Breast epithelium (tissue), 4 donors: Measurements from ENCODE around the gene NUP210. TPM values are rescaled to one million over a fixed set of nuclear protein-coding genes. Genes with fewer than 3 reads are reported as not detected.

Source experiments
- DNase-seq, 2 donors: peaks; one replicate each; pipeline ENCODE4 v3.0.0-alpha.2; 2019; ENCODE audit warnings: low spot score in 2 of 2
- H3K27ac ChIP-seq, 2 donors: fragments of 200-600 bp; sonication (generic) in 1 of 2; one replicate each; pipeline ENCODE4 v1.5.1; 2016 to 2019; ENCODE audit warnings: mild to moderate bottlenecking in 1 of 2
- H3K27me3 ChIP-seq, 2 donors: fragments of 200-600 bp; sonication (generic) in 1 of 2; one replicate each; pipeline versions ENCODE4 v1.5.1 to v1.6.0; 2017 to 2019; ENCODE audit warnings: control low read depth in 1 of 2, mild to moderate bottlenecking in 1 of 2
- H3K36me3 ChIP-seq: fragments of 200-600 bp; one replicate; pipeline ENCODE4 v1.5.1; 2019
- H3K4me1 ChIP-seq, 2 donors: fragments of 200-600 bp; sonication (generic); one replicate each; pipeline ENCODE4 v1.5.1; 2016 to 2019; ENCODE audit warnings: control low read depth in 1 of 2
- H3K4me3 ChIP-seq, 3 donors: fragments of 200-600 bp; sonication (generic); 1 replicate in 2 of 3; 2 replicates in 1 of 3; pipeline ENCODE4 v1.5.1; 2016 to 2019; ENCODE audit warnings: mild to moderate bottlenecking in 3 of 3, moderate library complexity in 2 of 3
- H3K9me3 ChIP-seq, 2 donors: fragments of 200-600 bp; sonication (generic) in 1 of 2; one replicate each; pipeline ENCODE4 v1.5.1; 2016 to 2019; ENCODE audit warnings: control low read depth in 1 of 2
- CTCF ChIP-seq, 3 donors: fragments of 450-650 bp; IDR thresholded peaks; one replicate each; pipeline ENCODE4 v1.5.1; 2016 to 2017; ENCODE audit warnings: antibody characterized with exemption in 3 of 3, mild to moderate bottlenecking in 3 of 3, moderate library complexity in 3 of 3
- POLR2A ChIP-seq: fragments of 450-650 bp; IDR thresholded peaks from one replicate; pipeline ENCODE4 v1.6.1; 2016; ENCODE audit warnings: antibody characterized with exemption, mild to moderate bottlenecking, moderate library complexity
- POLR2AphosphoS5 ChIP-seq, 3 donors: sonication (generic); formaldehyde crosslinking; IDR thresholded peaks; one replicate each; pipeline ENCODE4 v1.6.1; 2017; ENCODE audit warnings: antibody characterized with exemption in 3 of 3
- intact Hi-C: fragments of 100-400 bp; cut with DNase I; formaldehyde crosslinking; loops from one replicate; pipeline ENCODE4 v1.15.1; 2023; ENCODE audit warnings: low total_unique reads
- total RNA-seq, 3 donors: library from RNA; depleted of rRNA; stranded (reverse); fragments of >200 nt; gene quantifications; one replicate each; pipeline ENCODE4 v1.1.0, GENCODE V29; 2016

Gene NUP210
- total RNA-seq, 3 donors from 2014 or later, result 2.2 to 15.2 (median 14.7) TPM

GRCh38 chr3:13397316-13397715 is 22.8 kb downstream of the NUP210 start:
- intact Hi-C loops, result no loop called here
- Histone ChIP-seq H3K27me3 (no peaks in the 10 kb centered on the region), H3K4me3 (no peak overlapping the region), H3K36me3 (no peaks in the 10 kb centered on the region), H3K27ac (no peak overlapping the region), H3K4me1 (no peaks in the 10 kb centered on the region), H3K9me3 (no peaks in the 10 kb centered on the region)
- TF ChIP-seq POLR2A (no peak), POLR2AphosphoS5 (IDR thresholded peaks at IDR 0.05) (no peak), CTCF (IDR thresholded peaks at IDR 0.05) (no peak)
- no peak for DNase-seq

- TF ChIP-seq CTCF (IDR thresholded peaks at IDR 0.05), result no peak
- no peak for DNase-seq
- H3K4me1 ChIP-seq, result no peaks in the 10 kb centered on the region
- intact Hi-C loops, result no loop called here
- H3K27me3 ChIP-seq, result no peaks in the 10 kb centered on the region
- no peaks in the 10 kb centered on the region for H3K36me3 ChIP-seq
- no peak overlapping the region for H3K4me3 ChIP-seq
- no peak overlapping the region for H3K27ac ChIP-seq
- no peaks in the 10 kb centered on the region for H3K9me3 ChIP-seq
Observed at GRCh38 chr3:13394363-13394762, 25.8 kb downstream of the NUP210 start.

GRCh38 chr3:13393427-13394360 is 26.4 kb downstream of the NUP210 start:
- Histone ChIP-seq H3K27ac (no peak overlapping the region), H3K27me3 (no peaks in the 10 kb centered on the region), H3K36me3 (no peaks in the 10 kb centered on the region), H3K4me1 (no peaks in the 10 kb centered on the region), H3K9me3 (no peaks in the 10 kb centered on the region), H3K4me3 (no peak overlapping the region)
- TF ChIP-seq POLR2AphosphoS5 (IDR thresholded peaks at IDR 0.05) (no peak), POLR2A (no peak), CTCF (IDR thresholded peaks at IDR 0.05) (no peak)
- no peak for DNase-seq
- intact Hi-C loops, result no loop called here

- H3K4me3 ChIP-seq, result no peak overlapping the region
- intact Hi-C loops, result no loop called here
- TF ChIP-seq CTCF (IDR thresholded peaks at IDR 0.05), result no peak
- TF ChIP-seq POLR2A, result no peak
- TF ChIP-seq POLR2AphosphoS5 (IDR thresholded peaks at IDR 0.05), result no peak
- DNase-seq, result no peak
- no peaks in the 10 kb centered on the region for H3K27me3 ChIP-seq
- no peaks in the 10 kb centered on the region for H3K36me3 ChIP-seq
- no peaks in the 10 kb centered on the region for H3K9me3 ChIP-seq
- H3K4me1 ChIP-seq, result no peaks in the 10 kb centered on the region
- no peak overlapping the region for H3K27ac ChIP-seq
Observed at GRCh38 chr3:13391308-13391707, 28.8 kb downstream of the NUP210 start.

GRCh38 chr3:13389378-13389777 is 30.7 kb downstream of the NUP210 start:
- H3K36me3 ChIP-seq, result no peaks in the 10 kb centered on the region
- H3K4me1 ChIP-seq, result no peaks in the 10 kb centered on the region
- no peak overlapping the region for H3K27ac ChIP-seq
- TF ChIP-seq POLR2A, result no peak
- no peak for TF ChIP-seq POLR2AphosphoS5 (IDR thresholded peaks at IDR 0.05)
- no peak for TF ChIP-seq CTCF (IDR thresholded peaks at IDR 0.05)
- H3K4me3 ChIP-seq, result no peak overlapping the region
- no peak for DNase-seq
- H3K9me3 ChIP-seq, result no peaks in the 10 kb centered on the region
- H3K27me3 ChIP-seq, result no peaks in the 10 kb centered on the region
- intact Hi-C loops, result no loop called here
